Fibroblast of peridontal ligament (primary cell): Measurements from ENCODE around the gene SLC16A8.

Experiments used
- DNase-seq: peaks from one replicate; pipeline ENCODE4 v3.0.0-alpha.2; 2010; ENCODE audit errors: extremely low read depth

The SLC16A8 gene

GRCh38 chr22:38072322-38073149 is 11.4 kb downstream of the SLC16A8 start:
- DNase-seq, result no peak

DNA sequence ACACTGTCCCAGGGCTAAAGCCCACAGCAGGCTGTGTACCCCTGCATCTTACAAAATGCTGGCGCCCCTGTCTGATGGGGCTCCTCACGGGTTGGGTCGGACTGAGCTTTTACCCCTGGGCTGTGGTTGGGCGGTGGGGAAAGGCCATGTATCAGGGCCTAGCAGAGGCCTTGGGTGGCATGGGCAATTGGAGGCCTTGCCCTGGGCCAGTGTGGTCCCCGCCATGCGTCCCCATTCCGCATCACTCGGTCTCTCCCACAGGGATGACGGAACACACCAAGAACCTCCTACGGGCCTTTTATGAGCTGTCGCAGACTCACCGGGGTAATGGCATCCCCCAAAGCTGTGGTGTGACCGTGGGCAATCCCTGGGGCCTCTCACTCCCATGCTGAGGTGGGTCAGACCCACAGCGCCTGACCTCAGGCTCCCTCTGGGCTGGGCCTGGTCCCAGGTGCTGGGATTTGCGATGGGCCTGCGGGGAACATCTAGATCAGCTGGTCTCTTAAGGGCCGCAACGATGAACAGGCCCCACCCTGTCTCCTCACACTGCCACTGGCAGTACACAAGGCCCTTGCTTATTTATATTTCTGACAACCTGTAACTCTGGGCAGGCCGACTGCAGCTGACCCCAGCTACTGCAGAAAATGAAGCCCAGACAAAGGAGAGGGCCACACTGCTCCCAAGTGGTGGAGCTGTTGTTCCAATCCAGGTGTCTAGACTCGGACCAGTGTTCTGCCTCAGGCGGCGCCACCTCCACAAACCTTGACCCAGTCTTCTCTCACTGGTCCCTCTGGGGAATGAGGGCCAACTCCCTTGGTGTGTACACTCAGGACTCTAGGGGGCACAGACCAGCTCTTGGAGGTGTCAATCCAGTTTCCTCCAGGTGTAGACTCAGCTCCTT is 12.3 kb downstream of the SLC16A8 start:
- DNase-seq, result no peak

DNA sequence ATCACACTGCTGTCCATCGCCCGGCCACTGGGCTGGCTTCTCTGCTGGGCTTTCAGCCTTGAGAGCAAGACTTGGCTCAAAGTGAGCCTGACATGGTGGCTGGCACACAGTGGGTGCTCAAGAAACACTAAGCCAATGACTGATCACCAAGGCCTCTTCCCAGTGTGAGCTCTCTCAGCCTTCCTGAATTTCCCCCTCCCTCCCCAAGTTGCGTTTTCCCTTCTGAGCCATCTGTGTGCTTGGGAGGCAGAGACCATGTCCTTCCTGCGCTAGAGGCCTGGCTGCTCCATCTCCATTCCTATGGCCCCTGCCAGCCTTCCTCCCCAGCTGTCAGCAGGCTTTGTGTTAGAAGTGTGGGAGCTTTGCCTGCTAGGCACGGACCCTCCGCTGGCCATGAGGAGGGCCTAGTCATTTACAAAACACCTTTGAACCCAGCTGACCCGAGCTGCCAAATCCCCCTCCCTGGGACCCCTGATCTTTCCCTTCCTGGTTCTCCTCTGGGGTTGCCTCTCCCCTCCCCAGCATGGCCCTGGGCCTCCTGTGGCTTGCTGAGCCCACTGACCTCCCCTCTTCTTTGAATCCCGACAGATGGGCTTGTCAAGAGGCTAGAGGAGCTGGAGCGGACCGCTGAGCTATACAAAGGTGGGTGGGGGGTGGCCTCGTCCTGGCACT is 13.6 kb downstream of the SLC16A8 start:
- no peak for DNase-seq

GRCh38 chr22:38069372-38070249 is 14.4 kb downstream of the SLC16A8 start:
- peak; percentile 77 for DNase-seq

- no peak for DNase-seq
Observed at GRCh38 chr22:38068641-38069371, 15.2 kb downstream of the SLC16A8 start.

DNA sequence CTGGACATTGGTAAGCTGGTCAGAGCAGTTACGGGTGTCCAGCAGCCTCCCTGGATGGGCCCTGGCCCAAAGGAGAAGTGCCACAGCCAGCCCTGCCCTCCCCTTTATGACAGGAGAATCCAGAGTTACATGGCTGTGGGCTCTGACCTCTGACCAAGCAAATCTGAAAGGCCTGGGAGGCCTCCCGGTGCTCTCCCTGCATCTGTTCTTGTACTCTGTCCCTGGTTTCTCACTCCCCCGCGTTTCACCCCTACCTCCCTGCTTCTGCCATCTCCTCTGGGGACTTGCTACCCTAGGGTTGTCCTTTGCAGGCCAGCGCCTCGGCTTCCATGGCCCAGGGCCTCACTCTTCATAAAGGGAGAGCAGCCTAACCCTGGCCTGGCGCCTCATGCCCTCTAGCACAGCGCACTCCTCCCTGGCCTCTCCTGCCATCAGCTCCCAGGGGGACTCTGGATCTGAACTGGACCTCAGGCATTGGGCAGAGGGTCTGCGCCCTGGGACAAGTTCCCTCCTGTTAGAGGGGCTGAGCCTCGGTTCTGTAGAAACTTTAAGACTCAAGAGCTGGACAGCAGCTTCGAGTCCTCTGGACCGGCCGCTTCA is 16.1 kb downstream of the SLC16A8 start:
- no peak for DNase-seq

DNA sequence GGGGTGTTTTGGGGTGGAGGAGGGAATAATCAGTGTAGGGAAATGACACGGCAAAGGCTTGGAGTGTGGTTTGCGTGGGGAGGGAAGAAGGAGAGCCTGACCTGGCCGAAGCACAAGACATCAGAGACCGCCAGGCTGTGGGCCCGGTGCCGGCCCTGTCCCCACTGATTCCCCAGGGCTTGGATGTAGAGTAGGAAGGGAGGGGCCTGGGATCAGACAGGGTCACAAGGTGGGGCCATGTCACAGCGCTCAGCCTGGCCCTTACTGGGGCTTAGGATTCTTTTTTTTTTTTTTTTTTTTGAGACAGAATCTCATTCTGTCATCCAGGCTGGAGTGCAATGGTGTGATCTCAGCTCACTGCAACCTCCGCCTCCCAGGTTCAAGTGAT is 17.0 kb downstream of the SLC16A8 start:
- no peak for DNase-seq

GRCh38 chr22:38066381-38067027 is 17.5 kb downstream of the SLC16A8 start:
- no peak for DNase-seq

GRCh38 chr22:38065539-38065938 is 18.4 kb downstream of the SLC16A8 start:
- DNase-seq, result no peak

DNA sequence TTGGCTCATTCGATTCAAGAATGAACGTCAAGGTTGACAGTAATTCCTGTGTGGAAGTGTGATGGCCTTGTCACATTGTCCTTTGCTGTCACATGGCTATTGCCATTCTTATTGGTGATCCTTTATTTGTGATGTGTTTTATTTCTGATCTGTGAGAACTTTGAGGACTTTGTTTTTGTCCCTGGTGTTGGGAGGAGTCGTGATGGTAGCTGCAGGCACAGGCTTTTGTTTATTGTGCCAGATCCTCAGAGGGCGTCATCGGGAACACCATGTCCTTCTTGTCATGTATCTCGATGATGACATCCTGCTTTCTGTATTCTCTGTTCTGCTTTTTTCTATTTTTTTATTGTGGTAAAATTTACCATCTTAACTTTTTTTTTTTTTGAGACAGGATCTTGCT is 21.2 kb downstream of the SLC16A8 start:
- DNase-seq, result no peak

- DNase-seq, result peak; percentile 91
Observed at GRCh38 chr22:38056969-38057891, 26.8 kb downstream of the SLC16A8 start, which contains the start of gene PICK1. TSS of gene PICK1 (plus strand) at chr22:38057404. CDS start at chr22:38057810, 406 bp downstream.

DNA sequence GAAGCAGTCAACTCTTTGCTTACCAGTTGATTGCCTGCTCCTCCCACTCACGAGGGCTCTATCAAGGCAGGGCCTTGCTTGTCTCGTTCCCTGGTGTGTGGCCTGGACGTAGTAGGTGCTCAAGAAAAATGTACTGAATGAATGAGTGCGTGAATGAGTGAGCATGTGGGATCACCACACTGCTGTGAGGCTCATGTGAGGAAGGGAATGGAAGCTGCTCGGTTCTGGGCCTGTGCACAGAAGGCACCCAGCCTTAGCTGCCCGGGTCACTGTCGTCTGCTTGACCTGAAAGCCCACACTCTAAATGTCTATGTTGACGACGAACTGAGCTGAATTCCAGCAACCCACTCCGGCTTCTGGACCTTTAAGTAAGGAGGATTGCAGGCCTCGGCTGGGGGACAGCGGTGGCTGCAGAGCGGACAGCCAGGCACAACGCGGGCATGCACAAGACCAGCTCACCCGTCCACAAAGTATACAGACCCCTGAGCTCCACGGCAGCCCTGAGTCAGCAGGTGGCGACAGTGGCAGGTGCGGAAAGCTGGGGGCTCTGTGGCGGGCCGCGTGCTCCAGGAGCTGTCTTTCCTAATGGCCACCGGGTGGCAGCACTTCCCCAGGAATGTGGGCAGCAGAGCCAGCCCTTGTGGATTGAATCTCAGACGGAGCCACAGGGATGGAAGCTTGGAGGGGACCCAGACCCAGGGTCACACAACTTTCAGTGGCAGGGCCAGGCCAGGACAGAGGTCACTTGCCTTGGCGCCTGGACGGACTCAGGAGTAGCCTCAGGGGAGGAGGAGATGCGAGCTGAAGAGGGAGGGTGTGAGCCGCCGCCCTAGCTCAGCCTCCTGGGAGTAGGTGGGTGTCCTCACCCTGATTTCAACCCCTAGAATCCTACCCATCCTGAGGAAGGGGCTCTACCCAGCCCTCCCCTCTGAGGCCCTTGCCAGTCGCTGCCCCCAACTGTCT is 31.8 kb downstream of the SLC16A8 start:
- DNase-seq, result peak; percentile 67

DNA sequence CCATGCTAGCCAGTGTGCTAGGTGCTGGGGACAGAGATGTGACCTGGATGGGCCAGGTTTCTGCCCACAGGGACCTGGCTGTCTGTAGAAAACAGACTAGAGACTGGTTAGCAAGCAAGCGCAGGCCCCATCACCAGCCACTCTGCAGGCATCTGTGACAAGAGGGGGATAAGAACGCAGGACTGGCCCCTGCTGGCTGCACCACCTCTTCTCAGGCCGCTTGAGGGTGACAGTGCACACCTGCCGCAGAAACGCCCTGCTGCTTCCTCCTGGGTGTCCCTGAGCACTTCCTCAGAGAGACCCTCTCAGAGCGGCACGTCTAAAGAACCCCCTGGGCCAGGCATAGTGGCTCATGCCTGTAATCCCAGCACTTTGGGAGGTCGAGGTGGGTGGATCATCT is 32.7 kb downstream of the SLC16A8 start:
- no peak for DNase-seq

DNA sequence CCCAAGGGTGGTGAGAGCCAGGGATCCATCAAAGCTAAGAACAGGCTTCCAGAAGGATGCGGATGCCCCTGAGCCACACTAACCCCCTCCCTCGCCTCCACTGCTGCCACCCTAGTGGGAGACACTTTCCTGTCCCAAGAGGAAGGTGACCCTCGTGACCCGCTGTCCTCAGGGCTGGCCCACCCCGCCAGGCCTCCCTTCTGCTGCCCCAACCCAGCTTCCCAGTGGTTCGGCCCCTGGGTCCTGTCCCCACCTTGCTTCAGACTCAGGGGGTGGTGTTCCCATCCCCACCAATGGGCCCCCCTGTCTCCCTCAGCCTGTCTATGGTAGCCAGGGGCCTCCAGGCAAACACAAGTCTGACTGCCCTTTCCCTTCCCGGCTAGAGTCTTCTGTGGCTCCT is 33.3 kb downstream of the SLC16A8 start:
- DNase-seq, result no peak

- DNase-seq, result no peak
Observed at GRCh38 chr22:38049812-38050619, 34.0 kb downstream of the SLC16A8 start.

DNA sequence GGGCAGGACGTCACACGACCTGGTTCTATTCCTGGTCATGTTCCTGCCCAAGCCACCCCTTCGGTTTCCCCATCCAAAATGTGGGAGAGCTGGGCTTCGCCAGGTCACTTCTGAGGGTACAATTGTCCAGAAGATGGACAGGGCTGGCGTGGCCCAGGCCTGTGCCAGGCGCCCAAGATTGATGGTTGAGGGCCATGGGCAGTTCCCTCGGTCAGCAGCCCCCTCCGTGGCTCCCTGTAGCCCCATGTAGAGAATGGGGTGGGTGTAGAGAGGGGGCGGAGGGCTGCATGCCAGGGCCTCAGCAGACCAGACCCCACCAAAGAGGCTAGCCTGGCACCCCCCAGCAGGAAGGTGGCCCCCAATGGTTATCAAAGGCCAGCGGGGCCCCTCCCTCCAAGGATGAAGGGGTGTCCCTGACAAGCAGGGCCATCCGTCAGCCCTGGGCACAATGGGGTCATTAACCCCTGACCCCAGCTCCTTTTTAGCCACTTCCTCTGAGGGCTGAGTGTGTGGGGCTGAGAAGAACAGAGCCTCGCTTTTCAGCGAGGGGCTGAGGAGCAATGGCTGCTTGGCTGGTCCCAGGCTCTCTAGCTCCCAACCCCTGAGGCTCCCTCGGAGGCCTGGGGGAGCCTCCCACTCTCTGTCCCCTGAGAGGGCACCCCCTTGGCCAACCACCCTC is 37.8 kb downstream of the SLC16A8 start:
- no peak for DNase-seq
